Effector memory CD4-positive, alpha-beta T cell (primary cell): Measurements from ENCODE around the gene NDUFAF4.

ENCODE experiments used
- DNase-seq, 3 donors: peaks; one replicate each; pipeline ENCODE4 v3.0.0-alpha.2; 2020
- H3K27ac ChIP-seq: 2 replicates; pipeline ENCODE4 v1.7.0; 2013; ENCODE audit warnings: mild to moderate bottlenecking, low read length, moderate library complexity; ENCODE audit not compliant: insufficient read depth, poor library complexity, severe bottlenecking
- H3K27me3 ChIP-seq: replicated peaks from 2 replicates; pipeline ENCODE4 v1.7.0; 2013; ENCODE audit warnings: mild to moderate bottlenecking, low read length; ENCODE audit not compliant: insufficient read depth, control insufficient read depth, poor library complexity, severe bottlenecking
- H3K36me3 ChIP-seq: 2 replicates; pipeline ENCODE4 v1.7.0; 2013; ENCODE audit warnings: mild to moderate bottlenecking, low read length, moderate library complexity; ENCODE audit not compliant: control insufficient read depth, insufficient read depth
- H3K4me1 ChIP-seq: 2 replicates; pipeline ENCODE4 v1.7.0; 2013; ENCODE audit warnings: low read length, mild to moderate bottlenecking; ENCODE audit not compliant: control insufficient read depth, insufficient read depth, poor library complexity, severe bottlenecking
- H3K4me3 ChIP-seq: 2 replicates; pipeline ENCODE4 v1.7.0; 2013; ENCODE audit warnings: low read length, low read depth, mild to moderate bottlenecking; ENCODE audit not compliant: insufficient read depth, poor library complexity, severe bottlenecking
- H3K9me3 ChIP-seq: 2 replicates; pipeline ENCODE4 v1.7.0; 2013; ENCODE audit warnings: mild to moderate bottlenecking, low read length, moderate library complexity; ENCODE audit not compliant: control insufficient read depth
- total RNA-seq, 3 donors: gene quantifications; one replicate each; lab custom pipeline; 2026; lab: John Stamatoyannopoulos, UW

Gene NDUFAF4
- total RNA-seq: 11.0 to 19.9 (median 11.2) reads per million in 3 donors

- H3K4me1 ChIP-seq: peaks cover 8% of the 10 kb centered on the region
- peak; percentile 90 to 95 (median 93) for DNase-seq
Observed at GRCh38 chr6:96897396-96898240, at the start of gene NDUFAF4. Gene NDUFAF4 (minus strand): TSS chr6:96897891. CDS start chr6:96897801, 90 bp downstream.

GRCh38 chr6:96947055-96947454 is 49.4 kb upstream of the NDUFAF4 start:
- H3K27ac ChIP-seq: no peak overlapping the region
- H3K4me3 ChIP-seq: no peak overlapping the region
- no peak for DNase-seq
- H3K36me3 ChIP-seq: no peaks in the 10 kb centered on the region
- no peaks in the 10 kb centered on the region for H3K27me3 ChIP-seq
- no peaks in the 10 kb centered on the region for H3K4me1 ChIP-seq
- H3K9me3 ChIP-seq: no peaks in the 10 kb centered on the region

More at GRCh38 chr6:96897396-96898240, at the start of gene NDUFAF4:
- H3K4me3 ChIP-seq: peak within 1 kb of the TSS; percentile 94
- H3K27me3 ChIP-seq: no peaks in the 10 kb centered on the region
- H3K9me3 ChIP-seq: no peaks in the 10 kb centered on the region
- H3K36me3 ChIP-seq: peaks cover 13% of the 10 kb centered on the region
- H3K27ac ChIP-seq: peak within 1 kb of the TSS; percentile 94

DNA sequence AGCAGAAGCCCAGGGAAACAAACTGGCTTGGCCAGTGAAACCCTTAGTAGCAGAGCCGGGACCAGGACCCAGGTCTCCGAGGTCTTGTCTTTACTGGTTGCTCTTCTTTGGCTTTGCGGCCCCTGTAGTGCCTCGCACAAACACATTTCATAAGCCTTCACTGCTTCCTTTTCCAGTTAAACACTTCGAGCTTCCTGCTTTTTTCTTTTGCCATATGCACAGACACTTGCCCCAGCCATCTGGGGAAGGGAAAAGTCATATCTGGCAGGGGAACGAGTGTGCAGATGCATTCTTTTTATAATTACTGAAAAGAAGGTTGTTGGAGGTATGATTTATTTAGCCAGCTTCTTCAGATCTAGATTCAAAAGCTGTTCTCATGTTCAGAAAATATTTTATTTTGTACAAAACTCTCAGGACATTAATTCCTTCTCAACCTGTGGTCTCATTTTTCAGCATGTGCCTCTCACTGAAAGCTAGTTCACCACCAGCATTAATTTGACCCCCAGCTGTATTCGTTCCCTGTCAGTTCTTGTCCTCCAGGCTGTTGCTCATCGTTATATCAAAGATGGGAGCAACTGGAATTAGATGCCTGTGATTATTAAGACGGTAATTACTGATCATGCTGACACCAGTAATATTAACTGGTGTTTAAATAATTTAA is 46.0 kb upstream of the NDUFAF4 start:
- H3K36me3 ChIP-seq: no peaks in the 10 kb centered on the region
- H3K4me1 ChIP-seq: no peaks in the 10 kb centered on the region
- no peak overlapping the region for H3K27ac ChIP-seq
- no peak overlapping the region for H3K4me3 ChIP-seq
- H3K9me3 ChIP-seq: no peaks in the 10 kb centered on the region
- no peak for DNase-seq
- no peaks in the 10 kb centered on the region for H3K27me3 ChIP-seq

DNA sequence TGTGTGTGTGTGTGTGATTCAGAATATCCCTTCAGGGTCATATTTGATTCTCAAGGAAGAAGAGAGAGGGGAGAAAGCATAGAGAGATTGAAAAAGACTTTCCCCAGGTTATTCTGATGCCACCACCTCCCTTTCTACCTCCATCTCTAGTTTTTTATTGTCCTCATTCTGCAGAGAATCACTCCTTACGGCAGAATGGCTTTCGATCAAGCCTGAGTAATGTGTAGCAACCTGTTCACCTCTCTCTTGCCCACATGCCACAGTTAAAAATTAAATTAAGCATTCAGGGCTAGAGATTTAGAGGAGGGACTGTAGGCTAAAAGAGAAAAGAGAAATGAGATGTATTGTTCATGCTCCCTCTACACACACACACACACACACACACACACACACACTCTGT is 45.0 kb upstream of the NDUFAF4 start:
- Histone ChIP-seq H3K27ac (no peak overlapping the region), H3K4me3 (no peak overlapping the region), H3K36me3 (no peaks in the 10 kb centered on the region), H3K27me3 (no peaks in the 10 kb centered on the region), H3K4me1 (no peaks in the 10 kb centered on the region), H3K9me3 (no peaks in the 10 kb centered on the region)
- DNase-seq: no peak

- H3K27me3 ChIP-seq: no peaks in the 10 kb centered on the region
- DNase-seq: no peak
- no peaks in the 10 kb centered on the region for H3K36me3 ChIP-seq
- H3K4me1 ChIP-seq: no peaks in the 10 kb centered on the region
- H3K4me3 ChIP-seq: no peak overlapping the region
- H3K27ac ChIP-seq: no peak overlapping the region
- no peaks in the 10 kb centered on the region for H3K9me3 ChIP-seq
Observed at GRCh38 chr6:96940322-96940721, 42.6 kb upstream of the NDUFAF4 start.

GRCh38 chr6:96939007-96939805 is 41.5 kb upstream of the NDUFAF4 start:
- H3K4me1 ChIP-seq: no peaks in the 10 kb centered on the region
- no peaks in the 10 kb centered on the region for H3K9me3 ChIP-seq
- H3K27me3 ChIP-seq: no peaks in the 10 kb centered on the region
- DNase-seq: no peak
- H3K36me3 ChIP-seq: no peaks in the 10 kb centered on the region
- no peak overlapping the region for H3K27ac ChIP-seq
- H3K4me3 ChIP-seq: no peak overlapping the region

- H3K4me1 ChIP-seq: no peaks in the 10 kb centered on the region
- no peak overlapping the region for H3K27ac ChIP-seq
- H3K9me3 ChIP-seq: no peaks in the 10 kb centered on the region
- no peak overlapping the region for H3K4me3 ChIP-seq
- H3K36me3 ChIP-seq: no peaks in the 10 kb centered on the region
- DNase-seq: no peak
- H3K27me3 ChIP-seq: no peaks in the 10 kb centered on the region
Observed at GRCh38 chr6:96934087-96934486, 36.4 kb upstream of the NDUFAF4 start.

GRCh38 chr6:96931198-96931597 is 33.5 kb upstream of the NDUFAF4 start:
- Histone ChIP-seq H3K4me3 (no peak overlapping the region), H3K36me3 (no peaks in the 10 kb centered on the region), H3K4me1 (no peaks in the 10 kb centered on the region), H3K27me3 (no peaks in the 10 kb centered on the region), H3K9me3 (no peaks in the 10 kb centered on the region), H3K27ac (no peak overlapping the region)
- no peak for DNase-seq

GRCh38 chr6:96929741-96930140 is 32.0 kb upstream of the NDUFAF4 start:
- DNase-seq: no peak
- H3K27ac ChIP-seq: no peak overlapping the region

More at GRCh38 chr6:96929741-96930140, 32.0 kb upstream of the NDUFAF4 start:
- Histone ChIP-seq H3K36me3 (no peaks in the 10 kb centered on the region), H3K9me3 (no peaks in the 10 kb centered on the region), H3K4me3 (no peak overlapping the region), H3K4me1 (no peaks in the 10 kb centered on the region), H3K27me3 (no peaks in the 10 kb centered on the region)
